GF-D8 (cell line): ENCODE data around the gene GEMIN7.
"Not testable (repeated sequence)": the region's sequence is repeated elsewhere in the genome, so short reads cannot be mapped to it uniquely, and the experiment has no call there.

Source experiments
- DNase-seq: peaks from one replicate; lab custom pipeline; 2025; lab: John Stamatoyannopoulos, UW

The GEMIN7 gene

GRCh38 chr19:45104658-45105349 is 25.7 kb downstream of the GEMIN7 start:
- no peak for DNase-seq

GRCh38 chr19:45106363-45106762 is 27.3 kb downstream of the GEMIN7 start:
- not testable (repeated sequence) for DNase-seq

- DNase-seq = no peak
These were observed 28.6 kb downstream of the GEMIN7 start for GRCh38 chr19:45107621-45108150.

DNA sequence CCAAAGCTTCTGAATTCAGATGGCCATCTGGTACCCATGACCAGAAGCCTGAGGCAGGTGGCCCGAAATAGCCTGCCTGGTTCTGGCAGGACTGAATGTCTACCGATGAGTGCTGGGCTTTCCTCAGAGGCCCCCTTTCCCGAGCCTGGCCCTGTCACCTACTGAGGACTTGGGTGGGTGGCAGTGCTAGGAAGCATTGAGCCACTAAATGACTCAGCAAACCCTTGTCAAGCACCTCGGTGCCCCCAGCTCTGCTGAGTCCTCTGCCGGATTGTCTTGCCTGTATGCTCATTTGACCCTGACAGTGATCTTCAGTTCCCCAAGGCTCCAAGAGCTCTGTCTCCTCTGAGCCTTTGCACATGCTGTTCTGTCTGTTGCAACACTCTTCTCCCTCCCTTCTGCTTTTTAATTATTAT is 31.8 kb downstream of the GEMIN7 start:
- DNase-seq = no peak

GRCh38 chr19:45112111-45112827 is 33.2 kb downstream of the GEMIN7 start:
- no peak for DNase-seq

GRCh38 chr19:45113628-45114027 is 34.6 kb downstream of the GEMIN7 start:
- DNase-seq = no peak

GRCh38 chr19:45114116-45114515 is 35.1 kb downstream of the GEMIN7 start:
- DNase-seq = no peak

GRCh38 chr19:45115809-45116615 is 37.0 kb downstream of the GEMIN7 start:
- peak; percentile 65 for DNase-seq

DNA sequence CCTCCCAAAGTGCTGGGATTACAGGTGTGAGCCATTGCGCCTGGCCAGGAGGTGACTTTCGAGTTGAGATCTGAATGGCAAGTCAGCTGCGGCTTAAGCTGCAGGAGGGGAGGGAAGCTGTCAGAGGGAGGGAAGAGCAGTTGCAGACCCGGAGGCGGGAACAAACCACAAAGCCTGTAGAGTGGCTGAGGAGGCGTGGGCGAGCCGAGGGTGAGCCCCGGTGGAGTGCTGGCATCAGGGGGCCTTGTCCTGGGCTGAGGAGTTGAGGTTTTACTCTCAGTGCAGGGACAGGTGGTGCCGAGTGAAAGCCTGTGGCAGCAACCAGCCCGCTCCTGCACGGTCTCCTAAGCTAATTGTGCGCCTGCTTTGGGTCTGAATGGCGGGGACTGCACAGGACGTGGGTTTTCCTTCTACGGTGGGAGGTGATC is 38.1 kb downstream of the GEMIN7 start:
- peak; percentile 85 for DNase-seq

DNA sequence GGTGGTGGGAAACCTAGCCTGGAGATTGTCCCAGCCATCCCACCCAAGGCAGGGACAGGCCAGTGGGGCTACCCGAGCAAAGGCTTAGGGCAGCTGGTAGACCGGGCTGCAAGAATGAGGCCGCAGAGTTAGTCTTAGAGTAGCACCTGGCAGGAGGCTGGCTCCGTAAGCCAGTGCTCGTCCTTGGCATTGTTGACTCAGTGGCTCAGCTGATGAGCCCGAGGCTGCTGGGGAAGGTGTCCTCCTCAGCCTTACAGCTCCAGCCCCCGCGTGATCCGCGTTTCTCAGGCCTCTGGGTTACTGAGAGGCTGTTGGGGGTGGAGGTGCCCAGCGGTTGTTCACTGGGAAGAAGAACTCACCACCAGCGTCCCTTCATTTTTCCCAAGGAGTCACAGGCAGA is 38.6 kb downstream of the GEMIN7 start:
- DNase-seq = no peak

DNA sequence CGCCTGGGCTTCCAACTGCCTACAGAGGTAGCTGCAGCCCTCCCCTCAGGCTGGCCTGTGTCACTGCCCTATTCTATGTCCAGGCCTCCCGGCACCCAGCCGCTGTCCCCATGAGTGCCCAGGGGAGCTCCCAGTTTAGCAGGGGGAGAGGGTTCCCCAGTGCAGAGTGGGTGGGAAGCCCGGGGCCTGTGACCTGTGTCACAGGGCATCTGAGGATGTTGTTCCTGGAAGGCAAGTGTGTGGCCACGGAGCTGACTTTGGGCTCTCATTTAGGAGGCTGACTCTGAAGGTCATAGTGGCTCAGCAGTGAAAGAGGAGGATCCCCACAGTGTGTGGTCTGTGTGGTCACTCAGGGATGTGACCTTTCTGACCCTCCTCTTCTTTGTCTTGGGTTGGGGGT is 39.0 kb downstream of the GEMIN7 start:
- DNase-seq = no peak

DNA sequence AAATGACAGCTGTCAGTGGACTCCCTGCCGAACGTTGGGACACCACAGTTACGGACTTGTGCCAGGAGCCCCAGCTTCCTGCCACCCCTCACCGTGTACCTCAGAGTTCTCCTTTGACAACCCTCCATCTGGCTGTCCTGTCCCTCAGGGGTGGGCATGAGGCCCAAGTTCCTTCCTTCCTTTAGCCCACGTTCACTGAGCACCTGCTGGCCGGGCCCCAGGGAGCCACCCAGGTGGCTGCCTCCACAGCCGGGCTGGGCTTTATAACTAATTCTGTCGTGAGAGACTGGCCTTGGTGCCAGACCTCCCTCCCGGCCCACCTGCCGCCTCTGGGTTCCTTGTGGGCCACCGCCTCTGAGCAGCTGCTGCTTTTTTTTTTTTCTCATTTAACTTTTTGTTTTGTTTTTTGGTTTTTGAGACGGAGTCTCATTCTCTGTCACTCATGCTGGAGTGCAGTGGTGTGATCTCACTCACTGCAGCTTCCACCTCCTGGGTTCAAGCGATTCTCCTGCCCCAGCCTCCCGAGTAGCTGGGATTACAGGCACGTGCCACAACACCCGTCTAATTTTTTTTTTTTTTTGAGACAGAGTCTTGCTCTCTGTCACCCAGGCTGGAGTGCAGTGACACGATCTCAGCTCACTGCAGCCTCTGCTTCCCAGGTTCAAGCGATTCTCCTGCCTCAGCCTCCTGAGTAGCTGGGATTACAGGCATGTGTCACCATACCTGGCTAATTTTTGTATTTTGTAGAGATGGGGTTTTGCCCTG is 39.7 kb downstream of the GEMIN7 start:
- DNase-seq = peak; percentile 37

DNA sequence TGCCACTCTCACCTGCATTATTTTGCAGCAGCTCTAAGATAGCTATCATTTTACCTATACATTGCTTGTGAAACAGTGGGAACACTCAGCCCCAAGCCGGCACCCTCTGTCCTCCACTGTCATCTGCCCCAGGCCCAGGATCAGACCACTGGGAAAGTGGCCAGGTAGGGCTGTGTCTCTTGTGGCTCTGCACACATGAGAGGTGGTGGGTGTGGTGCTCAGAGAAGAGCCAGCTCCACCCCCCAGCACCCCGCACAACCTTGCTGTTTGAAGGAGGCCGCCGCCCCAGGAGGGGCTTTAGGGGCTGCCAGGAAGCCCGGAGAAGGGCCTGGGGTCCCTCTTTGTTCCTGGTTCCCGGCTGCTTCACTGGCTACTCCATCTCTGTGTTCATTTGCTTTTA is 40.5 kb downstream of the GEMIN7 start:
- no peak for DNase-seq

GRCh38 chr19:45121827-45122345 is 42.8 kb downstream of the GEMIN7 start:
- no peak for DNase-seq

DNA sequence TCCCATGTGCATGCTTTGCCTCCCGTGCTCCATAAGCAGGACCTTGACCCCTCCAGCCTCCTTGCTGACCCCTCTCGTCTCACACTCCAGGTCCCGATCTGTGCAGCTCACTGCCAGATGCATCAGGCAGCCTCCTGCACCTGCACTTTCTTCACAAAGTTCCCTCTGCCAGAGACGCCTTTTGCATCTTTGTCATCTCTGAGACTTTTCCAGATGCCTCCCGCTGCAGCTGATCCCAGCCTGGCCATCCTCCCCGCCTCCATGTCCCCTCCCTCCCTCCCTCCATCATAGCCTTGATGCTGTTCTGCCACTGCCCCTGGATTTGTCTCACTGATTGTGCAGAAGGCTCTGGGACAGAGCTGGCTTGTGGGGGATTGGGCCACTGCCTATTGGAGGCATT is 43.8 kb downstream of the GEMIN7 start:
- DNase-seq = no peak

DNA sequence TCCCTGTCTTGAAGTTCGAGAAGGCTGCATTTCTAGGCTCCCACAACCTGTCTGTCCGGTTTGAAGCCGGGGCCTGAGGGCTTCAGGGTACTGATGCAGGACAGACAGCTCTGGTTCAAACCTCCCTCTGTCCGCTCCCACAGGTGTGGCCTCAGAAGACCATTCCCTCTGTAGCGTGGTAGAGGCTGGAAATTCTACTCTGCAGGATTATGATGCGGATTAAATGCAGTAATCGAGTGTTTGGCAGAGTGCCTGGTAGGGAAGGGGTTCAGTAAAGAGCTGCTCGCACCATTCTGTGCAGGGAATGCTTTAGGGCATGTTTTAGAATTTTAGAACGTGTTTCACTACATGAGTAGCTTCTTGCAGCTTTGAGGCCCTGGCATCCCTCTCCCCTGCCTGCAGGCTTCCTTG is 44.4 kb downstream of the GEMIN7 start:
- no peak for DNase-seq

GRCh38 chr19:45124021-45124420 is 45.0 kb downstream of the GEMIN7 start:
- DNase-seq = no peak

- DNase-seq = no peak
These were observed 46.3 kb downstream of the GEMIN7 start for GRCh38 chr19:45125360-45125759.

DNA sequence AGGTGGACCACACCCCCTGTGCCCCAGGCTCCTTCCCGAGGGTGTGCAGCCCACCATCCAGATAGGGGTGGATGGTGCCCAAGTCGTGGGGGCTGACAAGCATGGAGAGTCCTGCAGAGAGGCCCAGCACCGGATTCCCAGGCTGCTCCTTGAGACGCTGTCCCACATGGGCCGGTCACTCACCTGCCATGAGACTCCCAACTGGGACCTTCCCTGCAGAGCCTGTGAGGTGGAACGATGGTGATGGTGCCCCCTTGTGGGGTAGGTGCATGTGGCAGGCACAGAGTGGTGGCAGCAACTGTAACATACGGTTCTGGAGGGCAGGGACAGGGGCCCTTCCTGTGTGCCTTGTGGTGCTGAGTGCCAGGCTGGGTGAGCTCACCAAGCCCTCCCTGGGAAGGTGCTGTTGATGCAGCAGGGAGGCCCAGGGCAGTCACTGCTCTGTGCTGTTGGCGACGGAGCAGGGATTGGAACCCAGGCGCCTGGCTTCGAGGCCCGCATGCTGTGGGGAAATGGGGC is 47.0 kb downstream of the GEMIN7 start:
- no peak for DNase-seq

DNA sequence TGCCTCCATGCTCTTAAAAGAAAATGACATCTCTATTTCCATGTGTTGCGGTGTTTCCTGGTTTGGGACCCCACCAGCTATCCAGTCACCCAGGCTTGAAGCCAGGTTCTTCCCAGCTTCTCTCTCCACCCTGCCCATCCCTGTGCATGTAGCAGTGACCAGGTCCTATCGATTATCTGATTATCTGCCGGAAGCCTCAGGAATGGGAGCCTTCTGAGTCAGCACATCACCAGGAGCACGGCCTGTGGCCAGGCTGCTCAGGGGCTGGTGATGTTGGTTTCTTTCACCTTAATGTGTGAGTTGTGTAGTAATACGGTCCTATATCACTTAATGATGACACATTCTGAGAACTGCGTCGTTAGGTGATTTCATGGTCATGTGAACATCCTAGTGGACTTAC is 47.6 kb downstream of the GEMIN7 start:
- DNase-seq = no peak

DNA sequence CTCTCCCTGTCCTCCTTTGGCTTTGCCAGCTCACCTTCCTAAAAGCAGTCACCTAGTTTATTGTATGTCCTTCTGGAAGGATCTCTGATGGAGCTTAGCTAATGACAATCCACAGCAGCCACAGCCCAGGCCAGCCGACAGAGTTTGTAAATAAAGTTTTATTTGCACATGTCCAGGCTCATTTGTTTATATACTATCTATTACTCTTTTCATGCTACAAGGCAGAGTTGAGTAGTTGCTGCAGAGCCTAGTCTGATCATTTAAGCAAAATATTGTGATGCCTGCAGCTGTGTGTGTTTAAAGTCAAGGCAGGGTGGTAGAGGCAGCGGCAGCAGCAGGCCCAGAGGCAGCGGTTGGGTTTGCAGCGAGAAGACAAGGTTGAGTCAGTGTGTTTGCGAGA is 49.1 kb downstream of the GEMIN7 start:
- DNase-seq = no peak
